ENCODE results near the gene DMPK. TPM values are rescaled to one million over a fixed set of nuclear protein-coding genes. Genes with fewer than 3 reads are reported as not detected.

DMPK gene
- total and polyA plus RNA-seq, 9 of the 15 experiments (the other 6 are each of a cell fraction or from before 2014, with no cell fraction given): 0.24 to 31.3 (median 7.3) TPM

DNA sequence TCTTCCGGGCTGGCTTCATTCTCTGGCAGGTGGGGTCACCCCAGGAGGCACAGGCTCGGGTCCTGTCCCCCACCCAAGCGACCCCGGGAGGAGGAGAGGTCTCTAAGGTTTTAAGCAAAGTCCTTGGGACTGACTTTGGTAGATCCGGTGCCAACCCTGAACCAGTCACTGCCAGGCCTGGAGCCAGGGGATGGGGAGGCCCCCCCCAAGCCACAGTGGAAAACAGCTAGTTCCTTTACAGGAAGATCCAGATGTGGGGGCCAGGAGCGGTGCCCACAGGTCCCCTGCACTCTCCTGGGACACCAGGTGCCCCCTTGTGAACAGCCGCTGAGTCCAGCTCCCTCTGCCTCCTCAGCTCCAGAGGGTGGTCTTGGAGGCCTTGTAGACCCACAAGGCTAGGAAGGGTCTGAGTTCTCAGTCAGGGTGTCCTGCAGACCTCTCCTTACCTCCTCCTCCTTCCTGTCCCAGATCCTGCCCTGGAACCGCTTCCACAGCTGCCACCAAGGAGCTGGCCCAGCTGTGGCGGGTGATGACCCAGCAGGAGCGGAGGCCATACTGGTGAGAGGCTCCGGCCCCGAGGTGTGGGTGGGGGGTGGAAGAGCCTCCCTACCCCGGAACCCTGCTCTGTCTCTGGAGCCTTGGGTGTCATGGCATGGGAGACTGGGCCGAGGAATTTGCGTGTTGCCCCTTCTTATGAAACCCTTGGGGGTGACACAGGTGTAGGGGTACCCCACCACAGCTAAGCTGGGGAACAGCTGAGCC, 19.2 kb downstream of the DMPK start:
- H3K9me3 ChIP-seq (replicated peaks; ENCODE audit: control insufficient read depth, insufficient read depth, low read depth, low read length): no peaks in the 10 kb centered on the region
- no peaks in the 10 kb centered on the region for H3K9me1 ChIP-seq (ENCODE audit: control insufficient read depth, insufficient read depth, low read length)
- FAIRE-seq: no peak
- DNase-seq (ENCODE audit: extremely low read depth in 1 of 4, low spot score in 3 of 4): no peak
- H3K4me3 ChIP-seq: no peak overlapping the region
- no peak overlapping the region for H3K4me2 ChIP-seq (ENCODE audit: insufficient read depth, low read length)
- H3K36me3 ChIP-seq (ENCODE audit: control insufficient read depth, insufficient read depth, low read length): no peaks in the 10 kb centered on the region; the same call in 2 of the 3 replicates
- no peak overlapping the region for H2AFZ ChIP-seq (ENCODE audit: low read depth, low read length)
- no peak overlapping the region for H3K27ac ChIP-seq (ENCODE audit: extremely low read depth, low read depth, low read length)
- no TSS peak for BruUV-seq (replicated peaks)
- ChIA-PET POLR2A (interaction anchor here (0.6 to 1.3 kb wide), 3 partner anchors 11 to 100 kb away, joined by 3 to 4 read pairs (median 3); partner anchors contain the start of gene SYMPK), CTCF (ENCODE audit: low intra/inter-chr PET ratio) (no interaction called here)
- intact Hi-C loops (cut with micrococcal nuclease): no loop called here
- H3K9ac ChIP-seq (ENCODE audit: insufficient read depth in 1 of 2, low read depth in 2 of 2, low read length in 2 of 2): no peak overlapping the region
- H4K20me1 ChIP-seq (replicated peaks; ENCODE audit: control insufficient read depth, insufficient read depth, low read length): no peaks in the 10 kb centered on the region
- TF ChIP-seq HNRNPL (IDR thresholded peaks at IDR 0.05; ENCODE audit: low read depth, low read length): no peak
- TF ChIP-seq NEUROD1 (IDR thresholded peaks at IDR 0.05; ENCODE audit: borderline replicate concordance, low read depth, low read length, partially characterized antibody): no peak
- TF ChIP-seq ZNF174 (CRISPR knock-in tag; IDR thresholded peaks at IDR 0.05): no peak
- no peak for TF ChIP-seq ARHGAP35 (IDR thresholded peaks at IDR 0.05; ENCODE audit: partially characterized antibody)
- TF ChIP-seq, protein P1, sequence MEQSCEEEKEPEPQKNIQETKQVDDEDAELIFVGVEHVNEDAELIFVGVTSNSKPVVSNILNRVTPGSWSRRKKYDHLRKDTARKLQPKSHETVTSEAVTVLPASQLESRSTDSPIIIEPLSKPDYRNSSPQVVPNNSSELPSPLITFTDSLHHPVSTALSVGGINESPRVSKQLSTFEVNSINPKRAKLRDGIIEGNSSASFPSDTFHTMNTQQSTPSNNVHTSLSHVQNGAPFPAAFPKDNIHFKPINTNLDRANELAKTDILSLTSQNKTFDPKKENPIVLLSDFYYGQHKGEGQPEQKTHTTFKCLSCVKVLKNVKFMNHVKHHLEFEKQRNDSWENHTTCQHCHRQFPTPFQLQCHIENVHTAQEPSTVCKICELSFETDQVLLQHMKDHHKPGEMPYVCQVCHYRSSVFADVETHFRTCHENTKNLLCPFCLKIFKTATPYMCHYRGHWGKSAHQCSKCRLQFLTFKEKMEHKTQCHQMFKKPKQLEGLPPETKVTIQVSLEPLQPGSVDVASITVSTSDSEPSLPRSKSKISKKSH (CRISPR knock-in tag; IDR thresholded peaks at IDR 0.05): no peak
- TF ChIP-seq GABPB2 (CRISPR knock-in tag; conservative IDR thresholded peaks at IDR 0.05): no peak
- no peak for TF ChIP-seq ATF7 (IDR thresholded peaks at IDR 0.05)
- TF ChIP-seq ZNF431 (CRISPR knock-in tag; IDR thresholded peaks at IDR 0.05): no peak
- no peak for TF ChIP-seq ZC3H4 (CRISPR knock-in tag; IDR thresholded peaks at IDR 0.05; ENCODE audit: borderline replicate concordance)
- TF ChIP-seq, protein P2, sequence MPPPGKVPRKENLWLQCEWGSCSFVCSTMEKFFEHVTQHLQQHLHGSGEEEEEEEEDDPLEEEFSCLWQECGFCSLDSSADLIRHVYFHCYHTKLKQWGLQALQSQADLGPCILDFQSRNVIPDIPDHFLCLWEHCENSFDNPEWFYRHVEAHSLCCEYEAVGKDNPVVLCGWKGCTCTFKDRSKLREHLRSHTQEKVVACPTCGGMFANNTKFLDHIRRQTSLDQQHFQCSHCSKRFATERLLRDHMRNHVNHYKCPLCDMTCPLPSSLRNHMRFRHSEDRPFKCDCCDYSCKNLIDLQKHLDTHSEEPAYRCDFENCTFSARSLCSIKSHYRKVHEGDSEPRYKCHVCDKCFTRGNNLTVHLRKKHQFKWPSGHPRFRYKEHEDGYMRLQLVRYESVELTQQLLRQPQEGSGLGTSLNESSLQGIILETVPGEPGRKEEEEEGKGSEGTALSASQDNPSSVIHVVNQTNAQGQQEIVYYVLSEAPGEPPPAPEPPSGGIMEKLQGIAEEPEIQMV (tag; conservative IDR thresholded peaks at IDR 0.05; ENCODE audit: low read depth): no peak
- in situ Hi-C loops (cut with MboI): no loop called here
- H3K79me2 ChIP-seq (ENCODE audit: control insufficient read depth, insufficient read depth, low read length): peaks cover 13% of the 10 kb centered on the region; the same call in 2 of the 3 replicates
- ATAC-seq: no peak
- WGBS (ENCODE audit: insufficient coverage, low coverage, missing lambda C conversion rate): 57% methylated on average over 15 of the region's 15 CpGs
- H3K27me3 ChIP-seq (ENCODE audit: control insufficient read depth in 2 of 2, insufficient read depth in 2 of 2, low read length in 2 of 2): no peaks in the 10 kb centered on the region; a peak in 1 of 5 replicates
- H3K4me1 ChIP-seq (replicated peaks in 1 of 2; ENCODE audit: control insufficient read depth in 2 of 2, insufficient read depth in 2 of 2, low read length in 2 of 2): peaks cover 6 to 64% of the 10 kb centered on the region in 2 experiments; a peak in 4 of 5 replicates

All from K562 (cell line).